Measurements from ENCODE around the gene TM4SF1.

The TM4SF1 gene

GRCh38 chr3:149402481-149402880, 25.0 kb upstream of the TM4SF1 start:
- Histone ChIP-seq H3K9me3 (ENCODE audit: control insufficient read depth, low read length) (no peaks in the 10 kb centered on the region), H3K27ac (no peak overlapping the region), H3K4me3 (ENCODE audit: low read depth, low read length) (no peak overlapping the region), H3K79me2 (no peaks in the 10 kb centered on the region), H3K27me3 (ENCODE audit: control insufficient read depth, insufficient read depth, low read length) (no peaks in the 10 kb centered on the region), H3K4me1 (no peaks in the 10 kb centered on the region), H3K36me3 (ENCODE audit: control insufficient read depth, insufficient read depth, low read length) (no peaks in the 10 kb centered on the region), H2AFZ (no peak overlapping the region), H3K9ac (no peak overlapping the region), H3K4me2 (ENCODE audit: low read length) (no peak overlapping the region)
- TF ChIP-seq CTCF (IDR thresholded peaks at IDR 0.05) = no peak

DNA sequence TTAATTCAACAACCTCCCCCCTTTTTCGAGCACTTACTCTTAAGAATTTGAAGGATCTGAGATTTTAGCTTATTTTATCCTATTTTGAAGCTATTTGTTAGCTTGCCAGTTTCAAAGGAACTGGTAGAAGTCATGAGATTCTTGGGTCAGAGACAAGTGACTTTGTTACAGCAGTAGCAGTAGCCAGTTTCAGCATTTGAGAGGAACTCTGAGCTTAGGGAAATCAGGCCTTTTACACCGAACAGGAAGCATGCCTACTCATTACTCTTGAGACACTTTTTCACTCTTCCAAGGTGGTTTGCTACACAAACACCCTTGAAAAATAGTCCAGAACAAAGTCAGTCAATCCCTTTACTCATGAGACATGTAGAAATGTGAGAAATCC, 24.5 kb upstream of the TM4SF1 start:
- Histone ChIP-seq H3K4me2 (ENCODE audit: low read length) (no peak overlapping the region), H2AFZ (no peak overlapping the region), H3K4me3 (ENCODE audit: low read depth, low read length) (no peak overlapping the region), H3K4me1 (no peaks in the 10 kb centered on the region), H3K27ac (no peak overlapping the region), H3K79me2 (no peaks in the 10 kb centered on the region), H3K9ac (no peak overlapping the region), H3K36me3 (ENCODE audit: control insufficient read depth, insufficient read depth, low read length) (no peaks in the 10 kb centered on the region), H3K27me3 (ENCODE audit: control insufficient read depth, insufficient read depth, low read length) (no peaks in the 10 kb centered on the region), H3K9me3 (ENCODE audit: control insufficient read depth, low read length) (no peaks in the 10 kb centered on the region)
- no peak for TF ChIP-seq CTCF (IDR thresholded peaks at IDR 0.05)

GRCh38 chr3:149401212-149401925, 23.9 kb upstream of the TM4SF1 start:
- Histone ChIP-seq H3K9me3 (ENCODE audit: control insufficient read depth, low read length) (no peaks in the 10 kb centered on the region), H3K4me1 (no peaks in the 10 kb centered on the region), H3K9ac (no peak overlapping the region), H2AFZ (no peak overlapping the region), H3K4me3 (ENCODE audit: low read depth, low read length) (no peak overlapping the region), H3K27ac (no peak overlapping the region), H3K27me3 (ENCODE audit: control insufficient read depth, insufficient read depth, low read length) (no peaks in the 10 kb centered on the region), H3K36me3 (ENCODE audit: control insufficient read depth, insufficient read depth, low read length) (no peaks in the 10 kb centered on the region), H3K4me2 (ENCODE audit: low read length) (no peak overlapping the region), H3K79me2 (no peaks in the 10 kb centered on the region)
- TF ChIP-seq CTCF (IDR thresholded peaks at IDR 0.05) = no peak

DNA sequence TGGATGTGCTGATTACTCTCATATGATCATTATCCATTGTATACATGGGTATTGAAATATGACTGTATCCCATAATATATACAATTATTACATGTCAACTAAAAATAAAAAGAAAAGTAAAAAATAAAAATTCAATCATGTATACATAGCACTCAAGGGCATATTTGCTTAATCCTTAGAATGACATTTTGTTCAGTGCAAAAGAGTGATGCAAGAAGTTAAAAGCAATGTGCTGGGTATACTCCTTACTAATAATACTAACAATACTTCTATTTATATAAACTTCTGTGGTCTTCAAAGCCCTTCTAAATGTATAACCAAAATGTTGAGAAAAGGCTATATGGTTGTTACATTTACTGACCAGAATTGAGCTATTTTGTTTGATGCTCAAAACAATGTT, 23.2 kb upstream of the TM4SF1 start:
- Histone ChIP-seq H3K79me2 (no peaks in the 10 kb centered on the region), H3K4me2 (ENCODE audit: low read length) (no peak overlapping the region), H3K27ac (no peak overlapping the region), H3K9ac (no peak overlapping the region), H2AFZ (no peak overlapping the region), H3K36me3 (ENCODE audit: control insufficient read depth, insufficient read depth, low read length) (no peaks in the 10 kb centered on the region), H3K9me3 (ENCODE audit: control insufficient read depth, low read length) (no peaks in the 10 kb centered on the region), H3K27me3 (ENCODE audit: control insufficient read depth, insufficient read depth, low read length) (no peaks in the 10 kb centered on the region), H3K4me1 (no peaks in the 10 kb centered on the region), H3K4me3 (ENCODE audit: low read depth, low read length) (no peak overlapping the region)
- no peak for TF ChIP-seq CTCF (IDR thresholded peaks at IDR 0.05)

DNA sequence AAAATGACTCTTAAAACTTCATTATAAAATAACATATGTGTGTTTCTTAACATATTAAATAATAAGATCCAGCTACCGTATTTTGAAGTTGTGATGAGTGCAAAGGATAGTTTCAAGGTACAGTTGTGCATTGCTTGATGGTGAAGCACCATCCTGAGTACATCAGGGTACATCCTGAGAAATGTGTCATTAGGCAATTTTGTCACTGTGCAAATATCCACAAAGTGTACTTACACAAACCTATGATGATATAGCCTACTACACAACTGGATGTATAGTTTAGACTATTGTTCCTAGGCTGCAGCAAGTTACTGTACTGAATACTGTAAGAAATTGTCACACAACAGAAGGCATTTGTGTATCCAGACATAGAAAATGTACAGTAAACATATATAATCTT, 20.8 kb upstream of the TM4SF1 start:
- no peaks in the 10 kb centered on the region for H3K9me3 ChIP-seq (ENCODE audit: control insufficient read depth, low read length)
- H3K4me1 ChIP-seq = no peaks in the 10 kb centered on the region
- TF ChIP-seq CTCF (IDR thresholded peaks at IDR 0.05) = no peak
- no peak overlapping the region for H2AFZ ChIP-seq
- H3K27me3 ChIP-seq (ENCODE audit: control insufficient read depth, insufficient read depth, low read length) = no peaks in the 10 kb centered on the region
- no peaks in the 10 kb centered on the region for H3K36me3 ChIP-seq (ENCODE audit: control insufficient read depth, insufficient read depth, low read length)
- no peak overlapping the region for H3K27ac ChIP-seq
- no peaks in the 10 kb centered on the region for H3K79me2 ChIP-seq
- no peak overlapping the region for H3K9ac ChIP-seq
- no peak overlapping the region for H3K4me2 ChIP-seq (ENCODE audit: low read length)
- no peak overlapping the region for H3K4me3 ChIP-seq (ENCODE audit: low read depth, low read length)
